Osteoblast (primary cell): ENCODE data around the gene MRPS22. TPM values are rescaled to one million over a fixed set of nuclear protein-coding genes. Genes with fewer than 3 reads are reported as not detected.
"Not testable (repeated sequence)": the region's sequence is repeated elsewhere in the genome, so short reads cannot be mapped to it uniquely, and the experiment has no call there.

Experiments used
- DNase-seq: peaks from one replicate; pipeline ENCODE4 v3.0.0; 2011; ENCODE audit warnings: low spot score, mixed read lengths; ENCODE audit not compliant: insufficient read length; ENCODE audit errors: missing footprints
- H2AFZ ChIP-seq: 2 replicates; pipeline ENCODE4 v1.6.0; 2011; ENCODE audit warnings: mild to moderate bottlenecking, low read length
- H3K27ac ChIP-seq: 2 replicates; pipeline ENCODE4 v1.5.1; 2011; ENCODE audit warnings: mild to moderate bottlenecking, low read depth, low read length, moderate library complexity
- H3K27me3 ChIP-seq: 2 replicates; pipeline ENCODE4 v1.6.0; 2012; ENCODE audit warnings: mild to moderate bottlenecking, control low read depth, inconsistent platforms, low read length, moderate library complexity; ENCODE audit not compliant: insufficient read depth
- H3K36me3 ChIP-seq: 2 replicates; pipeline ENCODE4 v1.5.1; 2011; ENCODE audit warnings: mild to moderate bottlenecking, low read length, control low read depth, moderate library complexity; ENCODE audit not compliant: insufficient read depth
- H3K4me1 ChIP-seq: 2 replicates; pipeline ENCODE4 v1.5.1; 2011; ENCODE audit warnings: mild to moderate bottlenecking, low read length, control low read depth, moderate library complexity; ENCODE audit not compliant: insufficient read depth
- H3K4me2 ChIP-seq: 2 replicates; pipeline ENCODE4 v1.6.0; 2011; ENCODE audit warnings: mild to moderate bottlenecking, low read length; ENCODE audit not compliant: insufficient read depth
- H3K4me3 ChIP-seq: fragments of 200-600 bp; sonication (generic); 3 replicates; pipeline ENCODE4 v1.5.1; 2012; ENCODE audit warnings: mild to moderate bottlenecking, low read length, inconsistent platforms; ENCODE audit not compliant: insufficient read depth
- H3K79me2 ChIP-seq: 2 replicates; pipeline ENCODE4 v1.6.0; 2012; ENCODE audit warnings: mild to moderate bottlenecking, low read length, control low read depth, inconsistent platforms; ENCODE audit not compliant: insufficient read depth
- H3K9me3 ChIP-seq: 2 replicates; pipeline ENCODE4 v1.5.1; 2011; ENCODE audit warnings: low read depth, low read length, control low read depth
- H4K20me1 ChIP-seq: 2 replicates; pipeline ENCODE4 v1.6.0; 2012; ENCODE audit warnings: mild to moderate bottlenecking, low read length, control low read depth; ENCODE audit not compliant: insufficient read depth
- total RNA-seq: library from RNA; depleted of rRNA; stranded (reverse); fragments of >200 nt; gene quantifications from 2 replicates; pipeline ENCODE4 v1.2.3, GENCODE V29; 2012
- TF ChIP-seq, protein P1 (sequence below): IDR thresholded peaks from 2 replicates; pipeline ENCODE4 v1.5.1; 2011; ENCODE audit warnings: mild to moderate bottlenecking, low read depth, low read length, moderate library complexity; ENCODE audit errors: extremely low read depth

MRPS22 gene
- total RNA-seq, 1 donor = 65.1 TPM

DNA sequence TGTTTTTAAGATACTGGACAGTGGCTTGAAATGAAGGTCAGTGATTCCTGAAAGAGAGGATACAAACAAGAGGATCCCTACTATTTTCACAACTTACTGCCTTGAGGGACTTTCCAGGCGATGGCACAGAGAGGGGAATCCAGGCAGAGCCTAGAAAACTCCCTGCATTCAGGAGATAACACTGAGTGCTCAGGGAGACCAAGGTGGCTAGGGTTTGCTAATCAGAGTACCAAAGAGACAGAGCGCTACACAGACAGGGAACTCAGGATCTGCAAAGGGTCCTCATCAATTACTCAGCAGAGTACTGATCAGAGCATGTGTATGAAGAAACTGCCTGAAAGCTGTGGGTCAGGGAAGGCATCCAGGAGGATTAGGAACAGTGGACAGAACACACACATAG lies 11.7 kb upstream of the MRPS22 start:
- TF ChIP-seq, protein P1, sequence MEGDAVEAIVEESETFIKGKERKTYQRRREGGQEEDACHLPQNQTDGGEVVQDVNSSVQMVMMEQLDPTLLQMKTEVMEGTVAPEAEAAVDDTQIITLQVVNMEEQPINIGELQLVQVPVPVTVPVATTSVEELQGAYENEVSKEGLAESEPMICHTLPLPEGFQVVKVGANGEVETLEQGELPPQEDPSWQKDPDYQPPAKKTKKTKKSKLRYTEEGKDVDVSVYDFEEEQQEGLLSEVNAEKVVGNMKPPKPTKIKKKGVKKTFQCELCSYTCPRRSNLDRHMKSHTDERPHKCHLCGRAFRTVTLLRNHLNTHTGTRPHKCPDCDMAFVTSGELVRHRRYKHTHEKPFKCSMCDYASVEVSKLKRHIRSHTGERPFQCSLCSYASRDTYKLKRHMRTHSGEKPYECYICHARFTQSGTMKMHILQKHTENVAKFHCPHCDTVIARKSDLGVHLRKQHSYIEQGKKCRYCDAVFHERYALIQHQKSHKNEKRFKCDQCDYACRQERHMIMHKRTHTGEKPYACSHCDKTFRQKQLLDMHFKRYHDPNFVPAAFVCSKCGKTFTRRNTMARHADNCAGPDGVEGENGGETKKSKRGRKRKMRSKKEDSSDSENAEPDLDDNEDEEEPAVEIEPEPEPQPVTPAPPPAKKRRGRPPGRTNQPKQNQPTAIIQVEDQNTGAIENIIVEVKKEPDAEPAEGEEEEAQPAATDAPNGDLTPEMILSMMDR = no peak
- peaks cover 25% of the 10 kb centered on the region for H3K27me3 ChIP-seq
- H3K9me3 ChIP-seq = no peaks in the 10 kb centered on the region
- no peak overlapping the region for H3K27ac ChIP-seq
- H3K79me2 ChIP-seq = no peaks in the 10 kb centered on the region
- H3K4me3 ChIP-seq = no peak overlapping the region
- H3K4me1 ChIP-seq = peaks cover 2% of the 10 kb centered on the region
- no peak overlapping the region for H3K4me2 ChIP-seq
- H4K20me1 ChIP-seq = no peaks in the 10 kb centered on the region
- DNase-seq = no peak
- H3K36me3 ChIP-seq = no peaks in the 10 kb centered on the region
- no peak overlapping the region for H2AFZ ChIP-seq

DNA sequence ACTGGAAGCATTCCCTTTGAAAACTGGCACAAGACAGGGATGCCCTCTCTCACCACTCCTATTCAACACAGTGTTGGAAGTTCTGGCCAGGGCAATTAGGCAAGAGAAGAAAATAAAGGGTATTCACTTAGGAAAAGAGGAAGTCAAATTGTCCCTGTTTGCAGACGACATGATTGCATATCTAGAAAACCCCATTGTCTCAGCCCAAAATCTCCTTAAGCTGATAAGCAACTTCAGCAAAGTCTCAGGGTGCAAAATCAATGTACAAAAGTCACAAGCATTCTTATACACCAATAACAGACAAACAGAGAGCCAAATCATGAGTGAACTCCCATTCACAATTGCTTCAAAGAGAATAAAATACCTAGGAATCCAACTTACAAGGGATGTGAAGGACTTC lies 9.1 kb upstream of the MRPS22 start:
- H2AFZ ChIP-seq, H3K36me3 ChIP-seq, H3K4me2 ChIP-seq, H3K27ac ChIP-seq, H3K79me2 ChIP-seq, DNase-seq, H4K20me1 ChIP-seq, H3K4me1 ChIP-seq, H3K9me3 ChIP-seq, H3K4me3 ChIP-seq: not testable (repeated sequence)
- H3K27me3 ChIP-seq = peaks cover 23% of the 10 kb centered on the region

DNA sequence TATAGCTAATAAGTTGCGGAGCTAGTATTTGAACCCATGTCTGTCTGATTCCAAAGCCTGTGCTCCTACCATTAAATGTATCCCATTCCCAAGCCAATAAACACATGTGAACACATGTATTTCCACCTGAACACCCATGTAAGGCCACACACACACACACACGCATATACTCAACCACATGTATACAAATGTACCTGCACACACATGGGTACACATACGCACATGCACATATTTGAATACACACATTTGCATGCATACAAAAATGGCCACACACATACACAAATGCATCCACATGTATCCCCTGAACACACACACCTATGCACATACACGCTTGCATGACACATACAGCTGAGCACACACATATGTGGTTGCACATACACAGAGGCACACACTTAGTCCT lies 5.4 kb upstream of the MRPS22 start:
- DNase-seq = no peak
- Histone ChIP-seq H2AFZ (no peak overlapping the region), H3K4me2 (no peak overlapping the region), H3K4me1 (peaks cover 9% of the 10 kb centered on the region), H3K27me3 (no peaks in the 10 kb centered on the region), H3K9me3 (no peaks in the 10 kb centered on the region), H3K4me3 (no peak overlapping the region), H3K36me3 (no peaks in the 10 kb centered on the region), H3K79me2 (no peaks in the 10 kb centered on the region), H3K27ac (no peak overlapping the region), H4K20me1 (no peaks in the 10 kb centered on the region)
- TF ChIP-seq, protein P1 = no peak

DNA sequence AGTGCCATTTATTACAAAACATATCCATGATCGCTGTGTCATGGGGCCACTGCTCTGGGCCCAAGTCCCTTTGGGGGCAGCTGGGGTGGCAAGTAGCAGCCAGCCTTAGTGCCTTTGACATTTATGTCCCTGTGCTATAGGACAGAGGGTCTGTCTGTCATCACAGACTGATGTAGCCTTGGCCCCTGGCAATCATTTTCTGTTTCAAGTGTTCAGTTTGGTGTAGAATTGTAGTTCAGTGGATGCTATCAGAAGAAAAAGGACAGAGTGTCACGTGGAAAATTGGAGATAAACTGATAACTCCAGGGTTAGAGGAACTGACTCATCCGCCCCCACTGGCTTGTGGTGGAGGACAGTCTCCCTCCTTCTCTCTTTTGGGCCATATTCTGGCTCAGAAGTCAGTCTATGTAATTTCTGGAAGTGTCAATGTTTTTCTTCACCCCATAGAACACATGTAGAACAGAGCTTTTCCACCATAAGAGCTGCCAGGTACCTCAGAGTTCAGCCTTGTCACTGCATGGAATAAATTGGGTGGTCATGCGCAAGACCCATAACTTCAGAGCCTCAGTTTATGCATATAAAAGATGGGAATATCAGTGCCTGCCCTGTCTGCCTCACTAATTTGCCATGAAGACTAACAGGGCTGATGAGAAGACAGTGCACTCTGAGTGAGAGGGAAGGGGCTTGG lies 4.5 kb upstream of the MRPS22 start:
- Histone ChIP-seq H3K79me2 (peaks cover 7% of the 10 kb centered on the region), H3K9me3 (no peaks in the 10 kb centered on the region), H3K27ac (no peak overlapping the region), H3K36me3 (no peaks in the 10 kb centered on the region), H3K4me1 (peaks cover 11% of the 10 kb centered on the region), H3K4me2 (no peak overlapping the region), H3K27me3 (no peaks in the 10 kb centered on the region), H2AFZ (no peak overlapping the region), H3K4me3 (no peak overlapping the region), H4K20me1 (no peaks in the 10 kb centered on the region)
- DNase-seq = no peak
- TF ChIP-seq, protein P1 = no peak
